Ovary (tissue), 3 donors: ENCODE results near the gene IGF1R.

Experiments
- EP300 ChIP-seq: sonication (generic); formaldehyde crosslinking; IDR thresholded peaks from one replicate; pipeline ENCODE4 v1.6.1; 2017; ENCODE audit warnings: antibody characterized with exemption
- POLR2A ChIP-seq: fragments of 450-650 bp; IDR thresholded peaks from one replicate; pipeline ENCODE4 v1.6.1; 2017; ENCODE audit warnings: antibody characterized with exemption, mild to moderate bottlenecking, moderate library complexity
- TF ChIP-seq, protein P1 (sequence below), 3 donors: fragments of 450-650 bp in 2 of 3; fragments of 200-600 bp in 1 of 3; IDR thresholded peaks; one replicate each; pipeline versions ENCODE4 v1.5.1 to v1.8.0; 2016 to 2022; ENCODE audit warnings: antibody characterized with exemption in 3 of 3, mild to moderate bottlenecking in 1 of 3
- donor health status: DM: no; HTN: no; CAD: no.

DNA sequence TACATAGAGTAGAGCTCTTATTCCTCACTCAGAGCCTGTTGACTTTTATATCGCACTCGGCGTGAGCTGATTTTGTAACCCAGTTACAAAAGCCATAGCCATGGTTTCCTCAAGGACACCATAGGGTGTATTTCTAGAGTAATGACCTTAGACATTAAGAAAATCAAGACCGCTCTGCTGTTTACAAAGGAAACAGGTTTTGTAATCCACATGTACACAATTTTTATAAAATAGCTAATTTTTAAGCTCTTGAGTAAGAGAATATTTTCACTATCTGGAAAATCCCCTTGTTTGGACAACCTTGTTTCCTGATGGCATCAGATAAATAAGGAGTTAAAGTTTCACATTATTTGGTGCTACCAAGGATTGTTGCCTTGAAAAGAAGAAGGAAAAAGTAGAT lies 254.6 kb downstream of the IGF1R start:
- TF ChIP-seq, protein P1, sequence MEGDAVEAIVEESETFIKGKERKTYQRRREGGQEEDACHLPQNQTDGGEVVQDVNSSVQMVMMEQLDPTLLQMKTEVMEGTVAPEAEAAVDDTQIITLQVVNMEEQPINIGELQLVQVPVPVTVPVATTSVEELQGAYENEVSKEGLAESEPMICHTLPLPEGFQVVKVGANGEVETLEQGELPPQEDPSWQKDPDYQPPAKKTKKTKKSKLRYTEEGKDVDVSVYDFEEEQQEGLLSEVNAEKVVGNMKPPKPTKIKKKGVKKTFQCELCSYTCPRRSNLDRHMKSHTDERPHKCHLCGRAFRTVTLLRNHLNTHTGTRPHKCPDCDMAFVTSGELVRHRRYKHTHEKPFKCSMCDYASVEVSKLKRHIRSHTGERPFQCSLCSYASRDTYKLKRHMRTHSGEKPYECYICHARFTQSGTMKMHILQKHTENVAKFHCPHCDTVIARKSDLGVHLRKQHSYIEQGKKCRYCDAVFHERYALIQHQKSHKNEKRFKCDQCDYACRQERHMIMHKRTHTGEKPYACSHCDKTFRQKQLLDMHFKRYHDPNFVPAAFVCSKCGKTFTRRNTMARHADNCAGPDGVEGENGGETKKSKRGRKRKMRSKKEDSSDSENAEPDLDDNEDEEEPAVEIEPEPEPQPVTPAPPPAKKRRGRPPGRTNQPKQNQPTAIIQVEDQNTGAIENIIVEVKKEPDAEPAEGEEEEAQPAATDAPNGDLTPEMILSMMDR (IDR thresholded peaks at IDR 0.05): no peak
- no peak for TF ChIP-seq POLR2A
- TF ChIP-seq EP300: no peak
